Measurements from ENCODE around the gene IRF1.
"Not testable (repeated sequence)": the region's sequence is repeated elsewhere in the genome, so short reads cannot be mapped to it uniquely, and the experiment has no call there.

The IRF1 gene

GRCh38 chr5:132485641-132486317, 4.8 kb downstream of the IRF1 start:
- no peak overlapping the region for H3K9ac ChIP-seq (ENCODE audit: insufficient read length)
- no peaks in the 10 kb centered on the region for H3K9me3 ChIP-seq (ENCODE audit: low read depth, low read length)
- H3K27ac ChIP-seq: no peak overlapping the region
- H3K4me3 ChIP-seq: no peak overlapping the region
- no peak for TF ChIP-seq FOXP2 (optimal IDR thresholded peaks at IDR 0.05; ENCODE audit: control extremely low read depth, extremely low read length, insufficient read depth)
- TF ChIP-seq EZH2 (IDR thresholded peaks at IDR 0.05): no peak
- no peak for TF ChIP-seq POLR2AphosphoS5 (IDR thresholded peaks at IDR 0.05; ENCODE audit: borderline replicate concordance, low read depth, low read length)
- H3K36me3 ChIP-seq (ENCODE audit: insufficient read depth, low read length): no peaks in the 10 kb centered on the region
- DNase-seq (ENCODE audit: low read depth, low spot score): no peak

DNA sequence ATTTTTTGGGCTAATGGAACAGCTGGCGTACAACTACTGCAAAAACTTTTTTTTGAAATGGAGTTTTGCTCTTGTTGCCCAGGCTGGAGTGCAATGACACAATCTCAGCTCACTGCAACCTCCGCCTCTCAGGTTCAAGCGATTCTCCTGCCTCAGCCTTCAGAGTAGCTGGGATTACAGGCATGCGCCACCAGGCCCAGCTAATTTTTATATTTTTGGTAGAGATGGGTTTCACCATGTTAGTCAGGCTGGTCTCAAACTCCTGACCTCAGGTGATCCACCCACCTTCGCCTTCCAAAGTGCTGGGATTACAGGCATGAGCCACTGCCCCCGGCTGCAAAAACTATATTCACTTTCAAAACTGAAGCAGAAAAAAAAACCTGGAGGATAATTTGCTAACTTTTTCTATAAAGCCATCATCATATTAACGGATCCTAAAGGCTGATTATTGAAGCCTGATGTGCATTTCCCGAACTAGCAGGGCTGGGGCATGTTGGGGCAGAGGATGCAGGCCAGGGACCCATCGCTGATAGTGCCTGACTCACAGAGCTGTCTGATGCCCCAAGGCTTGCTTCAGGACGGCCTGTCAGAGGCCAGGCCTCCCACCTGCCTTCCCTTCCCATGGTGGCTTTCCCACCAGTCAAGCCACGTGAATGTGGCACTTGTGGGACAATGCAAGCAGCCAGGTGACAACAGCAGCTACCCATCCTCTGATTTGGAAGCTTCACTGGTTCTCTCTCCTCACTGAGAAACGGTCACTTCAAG, 5.5 kb downstream of the IRF1 start:
- not testable (repeated sequence) for H3K27ac ChIP-seq; H3K9me3 ChIP-seq (ENCODE audit: low read depth, low read length); H3K4me3 ChIP-seq; H3K36me3 ChIP-seq (ENCODE audit: insufficient read depth, low read length); DNase-seq (ENCODE audit: low read depth, low spot score); H3K9ac ChIP-seq (ENCODE audit: insufficient read length)

DNA sequence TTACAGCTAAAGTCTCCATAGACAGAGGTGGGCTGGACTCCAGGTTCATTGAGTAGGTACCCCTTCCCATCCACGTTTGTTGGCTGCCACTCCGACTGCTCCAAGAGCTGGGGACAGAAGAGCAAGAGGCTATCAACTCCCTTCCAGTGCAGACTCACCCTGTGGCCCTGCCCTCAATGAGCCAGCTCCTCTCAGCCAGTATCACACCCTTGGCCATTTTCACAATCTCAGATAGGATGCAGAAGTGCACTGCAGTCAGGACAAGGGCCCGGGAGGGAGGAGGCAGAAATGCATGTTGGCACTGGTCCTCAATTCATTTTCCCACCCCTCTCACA, 6.2 kb downstream of the IRF1 start:
- H3K9ac ChIP-seq (ENCODE audit: insufficient read length): no peak overlapping the region
- no peaks in the 10 kb centered on the region for H3K36me3 ChIP-seq (ENCODE audit: insufficient read depth, low read length)
- H3K27ac ChIP-seq: no peak overlapping the region
- H3K9me3 ChIP-seq (ENCODE audit: low read depth, low read length): no peaks in the 10 kb centered on the region
- H3K4me3 ChIP-seq: no peak overlapping the region
- DNase-seq (ENCODE audit: low read depth, low spot score): no peak
- TF ChIP-seq FOXP2 (optimal IDR thresholded peaks at IDR 0.05; ENCODE audit: control extremely low read depth, extremely low read length, insufficient read depth) (no peak), POLR2AphosphoS5 (IDR thresholded peaks at IDR 0.05; ENCODE audit: borderline replicate concordance, low read depth, low read length) (no peak), EZH2 (IDR thresholded peaks at IDR 0.05) (no peak)

- DNase-seq (ENCODE audit: low read depth, low spot score): no peak
- TF ChIP-seq EZH2 (IDR thresholded peaks at IDR 0.05): no peak
- TF ChIP-seq FOXP2 (optimal IDR thresholded peaks at IDR 0.05; ENCODE audit: control extremely low read depth, extremely low read length, insufficient read depth): no peak
- TF ChIP-seq POLR2AphosphoS5 (IDR thresholded peaks at IDR 0.05; ENCODE audit: borderline replicate concordance, low read depth, low read length): no peak
- H3K36me3 ChIP-seq (ENCODE audit: insufficient read depth, low read length): no peaks in the 10 kb centered on the region
Measured at GRCh38 chr5:132483661-132484390, 6.7 kb downstream of the IRF1 start.

GRCh38 chr5:132483101-132483500, 7.5 kb downstream of the IRF1 start:
- Histone ChIP-seq H3K9me3 (ENCODE audit: low read depth, low read length) (no peaks in the 10 kb centered on the region), H3K4me3 (no peak overlapping the region), H3K27ac (no peak overlapping the region), H3K9ac (ENCODE audit: insufficient read length) (no peak overlapping the region), H3K36me3 (ENCODE audit: insufficient read depth, low read length) (no peaks in the 10 kb centered on the region)
- DNase-seq (ENCODE audit: low read depth, low spot score): no peak
- TF ChIP-seq FOXP2 (optimal IDR thresholded peaks at IDR 0.05; ENCODE audit: control extremely low read depth, extremely low read length, insufficient read depth): no peak
- TF ChIP-seq EZH2 (IDR thresholded peaks at IDR 0.05): no peak
- no peak for TF ChIP-seq POLR2AphosphoS5 (IDR thresholded peaks at IDR 0.05; ENCODE audit: borderline replicate concordance, low read depth, low read length)

More at GRCh38 chr5:132483661-132484390, 6.7 kb downstream of the IRF1 start:
- no peaks in the 10 kb centered on the region for H3K9me3 ChIP-seq (ENCODE audit: low read depth, low read length)
- no peak overlapping the region for H3K27ac ChIP-seq
- no peak overlapping the region for H3K4me3 ChIP-seq
- no peak overlapping the region for H3K9ac ChIP-seq (ENCODE audit: insufficient read length)

DNA sequence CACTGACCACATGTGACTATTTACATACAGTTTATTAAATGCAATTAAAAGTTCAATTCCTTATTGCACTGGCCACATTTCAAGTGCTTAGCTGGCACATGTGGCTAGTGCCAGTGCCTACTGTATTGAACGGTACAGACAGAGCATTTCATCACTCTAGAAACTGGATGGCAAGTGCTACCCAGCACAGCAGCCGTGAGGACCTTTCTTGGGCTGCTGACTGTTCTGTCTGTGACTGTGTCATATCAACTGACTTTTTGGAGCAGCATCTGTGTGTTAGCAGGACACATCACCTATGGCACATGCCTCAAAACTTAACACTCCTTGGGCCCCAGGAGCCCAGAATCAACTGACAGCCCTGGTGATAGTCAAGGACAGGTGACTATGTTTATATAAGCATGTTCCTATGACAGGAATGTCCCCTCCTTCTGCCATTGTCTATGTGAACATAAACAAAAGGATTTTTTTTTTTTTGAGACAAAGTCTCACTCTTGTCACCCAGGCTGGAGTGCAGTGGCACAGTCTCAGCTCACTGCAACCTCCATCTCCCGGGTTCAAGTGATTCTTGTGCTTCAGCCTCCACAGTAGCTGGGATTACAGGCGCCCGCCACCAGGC, 8.9 kb downstream of the IRF1 start:
- Histone ChIP-seq H3K9me3 (ENCODE audit: low read depth, low read length) (no peaks in the 10 kb centered on the region), H3K27ac (no peak overlapping the region), H3K9ac (ENCODE audit: insufficient read length) (no peak overlapping the region), H3K4me3 (no peak overlapping the region), H3K36me3 (ENCODE audit: insufficient read depth, low read length) (no peaks in the 10 kb centered on the region)
- DNase-seq (ENCODE audit: low read depth, low spot score): no peak
- TF ChIP-seq POLR2AphosphoS5 (IDR thresholded peaks at IDR 0.05; ENCODE audit: borderline replicate concordance, low read depth, low read length): no peak
- TF ChIP-seq FOXP2 (optimal IDR thresholded peaks at IDR 0.05; ENCODE audit: control extremely low read depth, extremely low read length, insufficient read depth): no peak
- TF ChIP-seq EZH2 (IDR thresholded peaks at IDR 0.05): no peak

GRCh38 chr5:132480893-132481595, 9.5 kb downstream of the IRF1 start:
- Histone ChIP-seq H3K9me3 (ENCODE audit: low read depth, low read length) (no peaks in the 10 kb centered on the region), H3K9ac (ENCODE audit: insufficient read length) (no peak overlapping the region), H3K4me3 (no peak overlapping the region), H3K36me3 (ENCODE audit: insufficient read depth, low read length) (no peaks in the 10 kb centered on the region), H3K27ac (no peak overlapping the region)
- TF ChIP-seq EZH2 (IDR thresholded peaks at IDR 0.05) (no peak), FOXP2 (optimal IDR thresholded peaks at IDR 0.05; ENCODE audit: control extremely low read depth, extremely low read length, insufficient read depth) (no peak), POLR2AphosphoS5 (IDR thresholded peaks at IDR 0.05; ENCODE audit: borderline replicate concordance, low read depth, low read length) (no peak)
- no peak for DNase-seq (ENCODE audit: low read depth, low spot score)

GRCh38 chr5:132480546-132480892, 10.1 kb downstream of the IRF1 start:
- H3K9me3 ChIP-seq (ENCODE audit: low read depth, low read length): no peaks in the 10 kb centered on the region
- TF ChIP-seq FOXP2 (optimal IDR thresholded peaks at IDR 0.05; ENCODE audit: control extremely low read depth, extremely low read length, insufficient read depth) (no peak), EZH2 (IDR thresholded peaks at IDR 0.05) (no peak), POLR2AphosphoS5 (IDR thresholded peaks at IDR 0.05; ENCODE audit: borderline replicate concordance, low read depth, low read length) (no peak)
- no peak overlapping the region for H3K9ac ChIP-seq (ENCODE audit: insufficient read length)
- no peak overlapping the region for H3K4me3 ChIP-seq
- no peak for DNase-seq (ENCODE audit: low read depth, low spot score)
- H3K36me3 ChIP-seq (ENCODE audit: insufficient read depth, low read length): no peaks in the 10 kb centered on the region
- H3K27ac ChIP-seq: no peak overlapping the region
